ENCODE data around the gene UTP3.

The UTP3 gene

DNA sequence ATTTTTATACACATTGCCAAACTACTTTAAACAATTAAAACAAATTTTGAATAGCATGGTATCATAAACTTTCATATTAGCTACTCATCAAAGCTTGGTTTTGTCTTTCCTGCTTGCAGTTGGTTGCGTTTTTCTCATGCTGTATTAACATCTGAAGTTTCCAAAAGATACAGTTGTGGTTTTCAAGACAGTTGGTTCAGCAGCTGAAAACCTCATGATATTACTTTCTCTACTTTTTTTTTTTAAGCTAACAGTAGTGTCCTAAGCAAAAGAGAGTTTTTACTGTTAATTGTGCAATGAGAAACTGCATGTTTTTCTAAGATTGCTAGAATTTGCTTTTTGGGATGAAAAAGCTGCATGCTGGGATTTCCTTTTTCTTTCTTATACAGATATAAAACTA is 48.7 kb downstream of the UTP3 start:
- intact Hi-C loops (cut with DNase I), result no loop called here
- no peak for DNase-seq

DNA sequence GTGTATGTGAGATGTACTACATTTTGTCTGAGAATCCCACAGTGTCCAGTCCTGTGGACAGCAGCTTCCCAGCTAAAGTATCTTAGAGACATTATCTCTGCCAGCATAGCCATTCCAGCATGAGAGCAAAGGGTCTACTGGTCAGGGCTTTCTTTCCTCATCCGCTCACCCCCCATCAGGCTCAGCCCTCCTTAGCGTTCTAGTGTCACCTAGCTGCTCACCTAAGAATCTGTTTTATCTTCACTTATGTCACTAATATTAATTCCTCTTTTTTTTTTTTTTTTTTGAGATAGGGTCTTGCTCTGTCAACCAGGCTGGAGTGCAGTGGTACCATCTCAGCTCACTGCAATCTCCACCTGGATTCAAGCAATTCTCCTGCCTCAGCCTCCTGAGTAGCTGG is 49.1 kb downstream of the UTP3 start:
- intact Hi-C loops (cut with DNase I), result no loop called here
- DNase-seq, result no peak

GRCh38 chr4:70739496-70740337 is 51.4 kb downstream of the UTP3 start:
- DNase-seq, result no peak
- intact Hi-C loops (cut with DNase I), result no loop called here

All from head of caudate nucleus (tissue), 42 donors.